Measurements from ENCODE around the gene AOPEP.
A peak's percentile ranks its signal among the peaks of the same experiment; 100 is the strongest.

The AOPEP gene

DNA sequence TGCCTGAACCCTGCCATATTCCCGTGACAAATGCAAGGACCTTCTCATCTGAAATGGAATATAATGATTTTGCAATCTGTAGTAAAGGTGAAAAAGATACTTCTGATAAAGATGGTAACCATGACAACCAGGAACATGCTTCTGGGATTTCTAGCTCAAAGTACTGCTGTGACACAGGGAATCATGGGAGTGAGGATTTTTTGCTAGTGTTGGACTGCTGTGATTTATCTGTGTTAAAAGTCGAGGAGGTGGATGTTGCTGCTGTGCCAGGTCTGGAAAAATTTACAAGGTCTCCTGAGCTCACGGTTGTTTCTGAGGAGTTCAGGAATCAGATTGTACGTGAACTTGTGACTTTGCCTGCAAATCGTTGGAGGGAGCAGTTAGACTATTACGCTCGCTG lies 33.5 kb downstream of the AOPEP start:
- FAIRE-seq (no peak), DNase-seq (ENCODE audit: low spot score) (no peak)

GRCh38 chr9:94760660-94761059 lies 34.2 kb downstream of the AOPEP start:
- no peak for FAIRE-seq
- DNase-seq (ENCODE audit: low spot score) = no peak

DNA sequence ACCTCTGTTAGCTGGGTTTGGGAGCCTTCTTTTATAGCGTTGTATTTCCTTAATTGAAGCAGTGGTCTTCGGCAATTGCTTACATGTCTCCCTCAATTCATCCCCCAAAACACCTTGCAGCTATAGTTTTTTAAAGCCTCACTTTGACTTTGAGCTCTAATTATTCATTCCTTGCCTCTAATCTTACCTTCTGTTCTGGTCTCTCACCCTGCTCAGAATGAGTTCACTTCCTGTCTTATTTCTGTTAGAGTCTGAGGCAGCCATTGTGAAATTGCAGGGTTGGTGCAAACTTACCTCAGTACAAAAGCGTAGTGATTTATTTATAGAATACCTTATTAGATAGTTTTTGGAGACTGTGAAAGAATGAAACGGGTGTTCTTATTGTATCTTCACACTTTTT lies 35.0 kb downstream of the AOPEP start:
- FAIRE-seq (no peak), DNase-seq (ENCODE audit: low spot score) (no peak)

- DNase-seq (ENCODE audit: low spot score) (no peak), FAIRE-seq (no peak)
These were observed 41.0 kb downstream of the AOPEP start for GRCh38 chr9:94767331-94768072.

DNA sequence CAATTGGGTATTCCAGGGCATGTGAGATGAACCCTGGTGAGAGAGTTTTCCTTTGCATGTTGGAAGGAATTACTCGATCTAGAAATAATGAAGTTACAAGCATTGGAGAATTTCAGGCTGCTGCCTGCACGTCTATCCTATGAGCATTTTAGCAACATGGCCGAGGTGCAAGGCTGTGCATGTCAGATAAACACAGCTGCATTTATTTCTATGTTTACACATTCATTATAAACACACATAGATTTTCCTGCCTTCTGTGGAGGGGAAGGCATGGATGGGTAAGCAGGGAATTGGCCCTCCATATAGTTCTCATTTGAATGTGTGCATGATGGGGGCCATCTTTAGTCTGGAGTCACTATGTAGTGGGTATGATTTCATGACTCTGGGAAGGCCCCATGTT lies 42.3 kb downstream of the AOPEP start:
- DNase-seq (ENCODE audit: low spot score) (no peak), FAIRE-seq (no peak)

DNA sequence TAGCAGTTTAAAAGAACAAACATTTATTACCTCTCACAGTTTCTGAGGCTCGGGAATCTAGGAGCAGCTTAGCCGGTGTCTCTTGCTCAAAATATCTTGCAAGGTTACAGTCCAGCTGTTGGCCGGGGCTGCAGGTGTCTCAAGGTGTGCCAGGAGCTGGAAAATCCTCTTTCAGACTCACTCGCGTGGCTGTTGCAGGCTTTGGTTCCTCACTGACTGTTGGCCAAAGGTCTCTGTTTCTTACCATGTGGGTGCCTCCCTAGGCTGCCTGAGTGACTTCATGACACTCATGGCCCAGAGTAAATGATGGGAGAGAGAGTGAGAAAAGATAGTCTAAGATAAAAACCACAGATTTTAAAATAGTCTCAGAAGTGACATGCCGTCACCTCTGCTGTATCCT lies 43.8 kb downstream of the AOPEP start:
- no peak for FAIRE-seq

DNA sequence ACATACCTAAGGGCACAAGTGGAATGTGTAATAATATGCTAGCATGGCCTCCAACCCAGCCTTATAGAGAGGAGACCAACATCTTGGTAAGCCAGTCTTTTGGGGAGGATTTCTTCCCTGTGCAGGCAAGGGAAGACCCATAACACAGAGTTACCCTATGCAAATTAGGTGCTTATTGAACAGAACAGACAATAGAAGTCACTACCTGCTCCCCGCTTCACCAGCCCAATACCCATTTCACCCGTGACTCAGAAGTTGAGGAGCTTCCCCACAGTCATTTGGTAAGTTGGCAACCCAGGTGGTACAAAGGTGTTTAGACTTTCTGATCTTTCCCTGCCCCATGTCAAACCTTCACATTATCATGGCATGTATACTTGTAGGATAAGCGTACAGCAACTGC lies 44.6 kb downstream of the AOPEP start:
- FAIRE-seq (no peak), DNase-seq (ENCODE audit: low spot score) (no peak)

More for the DNA sequence above, 43.8 kb downstream of the AOPEP start:
- DNase-seq (ENCODE audit: low spot score) = no peak

DNA sequence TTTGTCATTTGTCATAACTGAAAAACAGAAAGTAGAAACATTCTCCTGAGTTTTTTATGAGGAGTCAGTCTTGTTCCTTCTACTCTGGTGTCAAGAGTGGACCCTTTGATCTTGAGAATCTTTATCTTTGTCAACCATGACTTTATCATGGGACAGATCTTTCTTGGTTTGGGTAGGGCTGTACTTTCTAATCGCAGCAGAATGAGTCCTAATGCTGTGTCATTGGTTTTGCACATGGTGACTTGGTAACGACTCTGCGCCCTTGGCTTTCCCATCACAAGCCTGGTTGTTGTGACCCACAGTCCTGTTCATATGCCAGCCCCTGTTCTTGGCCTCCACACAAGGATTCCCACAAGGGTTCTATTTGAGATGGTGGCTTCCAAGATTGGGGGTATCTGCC lies 45.6 kb downstream of the AOPEP start:
- DNase-seq (ENCODE audit: low spot score) (no peak), FAIRE-seq (no peak)

- DNase-seq (ENCODE audit: low spot score) (no peak), FAIRE-seq (no peak)
These were observed 46.3 kb downstream of the AOPEP start for GRCh38 chr9:94772639-94773303.

- no peak for DNase-seq (ENCODE audit: low spot score)
- FAIRE-seq = no peak
These were observed 47.2 kb downstream of the AOPEP start for GRCh38 chr9:94773655-94774054.

DNA sequence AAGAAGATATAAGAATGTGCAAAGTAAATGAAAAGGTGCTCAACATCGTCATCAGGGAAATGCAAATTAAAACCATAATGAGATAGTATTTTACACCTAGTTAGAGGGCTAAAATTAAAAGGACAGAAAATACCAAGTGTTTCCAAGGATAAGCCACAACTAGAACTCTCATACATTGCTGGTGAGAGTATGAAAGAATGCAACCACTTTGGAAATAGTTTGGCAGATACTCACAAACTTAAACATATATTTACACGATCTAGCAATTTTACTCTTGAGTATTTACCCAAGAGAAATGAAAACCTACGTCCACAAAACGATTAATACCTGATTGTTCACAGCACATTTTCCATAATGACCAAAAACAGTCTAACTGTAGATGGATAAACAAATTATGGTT lies 51.5 kb downstream of the AOPEP start:
- FAIRE-seq (no peak), DNase-seq (ENCODE audit: low spot score) (no peak)

- no peak for FAIRE-seq
- no peak for DNase-seq (ENCODE audit: low spot score)
These were observed 52.5 kb downstream of the AOPEP start for GRCh38 chr9:94779031-94779430.

GRCh38 chr9:94779693-94780290 lies 53.3 kb downstream of the AOPEP start:
- DNase-seq (ENCODE audit: low spot score) (no peak), FAIRE-seq (no peak)

DNA sequence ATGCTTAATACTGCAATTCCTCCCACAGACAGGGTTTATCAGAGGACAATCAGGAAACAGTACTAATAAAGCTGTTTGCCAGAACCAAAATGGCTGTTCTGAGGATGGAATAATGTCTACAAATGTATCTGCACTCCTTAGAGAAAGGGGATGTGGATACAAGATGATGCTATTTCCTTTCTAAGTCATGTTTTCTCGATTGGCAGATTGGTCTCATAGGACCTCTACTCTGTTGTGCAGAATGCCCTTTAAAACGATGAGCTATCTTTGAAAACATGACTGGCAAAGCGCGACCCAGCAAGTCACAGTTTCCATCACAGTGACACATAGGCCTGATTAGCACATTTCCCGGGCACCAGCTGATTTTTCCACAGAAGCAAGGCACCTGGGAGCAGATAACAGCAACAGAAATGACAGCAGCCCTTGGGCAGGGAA lies 54.0 kb downstream of the AOPEP start:
- FAIRE-seq (no peak), DNase-seq (ENCODE audit: low spot score) (peak; percentile 65)

DNA sequence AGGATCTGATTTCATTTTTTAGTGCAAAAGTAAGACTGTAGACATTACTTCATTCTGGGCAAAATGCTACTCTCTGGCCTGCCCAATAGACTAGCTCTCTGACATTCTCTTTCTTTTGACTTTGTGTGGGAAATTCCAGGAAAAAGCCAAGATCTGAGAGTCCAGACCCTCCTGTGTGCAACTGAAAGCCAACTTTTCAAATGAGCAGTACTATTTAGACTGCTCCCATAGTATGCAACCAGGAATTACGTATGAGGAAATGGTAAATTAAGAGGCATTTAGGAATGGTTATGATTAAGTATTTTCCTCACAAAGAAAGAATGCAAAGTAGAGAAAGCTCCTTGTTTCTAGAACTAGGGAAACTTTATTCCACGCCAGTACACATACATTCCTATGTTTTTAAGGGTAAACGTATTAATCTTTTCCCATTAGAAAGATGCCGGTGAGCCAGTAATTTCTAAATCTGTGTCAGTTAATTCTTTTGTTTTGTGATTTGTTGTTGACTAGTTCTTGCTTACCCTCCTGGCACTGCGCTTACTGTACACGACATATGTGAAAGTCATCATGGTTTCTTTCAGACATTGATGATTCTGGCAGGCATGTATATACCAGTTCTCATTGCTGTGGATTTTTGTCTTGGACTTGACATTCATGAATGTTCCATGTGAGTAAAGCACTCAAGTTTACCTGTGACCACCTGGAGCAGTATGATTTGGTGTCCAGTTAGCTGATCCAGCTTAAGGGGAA lies 56.0 kb downstream of the AOPEP start:
- DNase-seq (ENCODE audit: low spot score) (no peak), FAIRE-seq (no peak)

DNA sequence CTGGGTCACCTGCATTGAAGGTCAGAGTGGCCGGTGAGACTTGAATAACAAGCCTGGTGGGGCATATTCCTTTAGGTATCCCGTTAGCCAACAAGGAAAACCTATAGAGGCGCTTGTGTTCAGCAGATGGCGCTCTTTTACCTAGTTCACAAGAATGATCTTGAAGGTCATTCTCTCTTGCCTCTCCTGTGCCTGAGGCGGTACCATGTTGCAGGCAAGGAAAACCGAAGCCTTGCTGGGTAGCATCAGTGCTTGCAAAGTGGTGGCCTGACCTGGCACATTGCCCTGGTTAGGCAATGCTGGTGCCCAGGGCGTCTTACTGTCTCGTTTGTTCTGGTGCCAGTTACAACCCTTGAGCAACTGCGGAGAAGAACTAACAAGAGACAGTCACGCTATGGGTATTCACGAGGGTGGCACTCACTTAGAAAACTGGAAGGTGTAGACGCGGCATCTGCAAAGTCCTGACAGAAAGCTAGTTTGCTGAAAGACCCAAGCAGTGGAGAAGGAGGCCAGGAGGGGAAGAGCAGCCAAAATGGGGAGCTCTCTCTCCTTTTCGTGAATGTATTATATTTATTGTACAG lies 56.7 kb downstream of the AOPEP start:
- peak; percentile 89 for FAIRE-seq
- peak; percentile 97 for DNase-seq (ENCODE audit: low spot score)

DNA sequence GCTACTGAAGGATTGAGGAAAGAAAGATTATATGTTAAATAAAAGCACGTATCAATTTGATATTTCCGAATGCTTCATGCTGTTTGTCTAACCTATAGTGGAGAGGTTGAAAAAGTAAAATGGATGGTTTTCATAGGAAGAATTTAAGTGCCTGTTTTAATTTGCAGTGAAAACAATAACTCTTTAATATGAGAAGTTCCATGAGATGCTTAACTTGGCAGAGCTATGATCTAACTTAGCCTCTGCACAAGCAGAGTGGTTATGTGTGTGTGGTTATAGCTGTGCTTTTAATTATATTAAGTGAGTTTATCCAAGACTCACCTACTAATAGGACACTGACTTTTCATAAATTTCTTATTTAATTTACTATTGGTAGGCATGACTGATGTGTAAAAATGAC lies 57.4 kb downstream of the AOPEP start:
- FAIRE-seq (peak; percentile 10), DNase-seq (ENCODE audit: low spot score) (no peak)

GRCh38 chr9:94785215-94786169 lies 59.0 kb downstream of the AOPEP start:
- FAIRE-seq = no peak
- no peak for DNase-seq (ENCODE audit: low spot score)

- DNase-seq (ENCODE audit: low spot score) = no peak
- no peak for FAIRE-seq
These were observed 60.1 kb downstream of the AOPEP start for GRCh38 chr9:94786586-94786985.

GRCh38 chr9:94787266-94787665 lies 60.8 kb downstream of the AOPEP start:
- FAIRE-seq = no peak
- no peak for DNase-seq (ENCODE audit: low spot score)
